ENCODE data around the gene FAM222A.
A peak's percentile ranks its signal among the peaks of the same experiment; 100 is the strongest.

Gene FAM222A

DNA sequence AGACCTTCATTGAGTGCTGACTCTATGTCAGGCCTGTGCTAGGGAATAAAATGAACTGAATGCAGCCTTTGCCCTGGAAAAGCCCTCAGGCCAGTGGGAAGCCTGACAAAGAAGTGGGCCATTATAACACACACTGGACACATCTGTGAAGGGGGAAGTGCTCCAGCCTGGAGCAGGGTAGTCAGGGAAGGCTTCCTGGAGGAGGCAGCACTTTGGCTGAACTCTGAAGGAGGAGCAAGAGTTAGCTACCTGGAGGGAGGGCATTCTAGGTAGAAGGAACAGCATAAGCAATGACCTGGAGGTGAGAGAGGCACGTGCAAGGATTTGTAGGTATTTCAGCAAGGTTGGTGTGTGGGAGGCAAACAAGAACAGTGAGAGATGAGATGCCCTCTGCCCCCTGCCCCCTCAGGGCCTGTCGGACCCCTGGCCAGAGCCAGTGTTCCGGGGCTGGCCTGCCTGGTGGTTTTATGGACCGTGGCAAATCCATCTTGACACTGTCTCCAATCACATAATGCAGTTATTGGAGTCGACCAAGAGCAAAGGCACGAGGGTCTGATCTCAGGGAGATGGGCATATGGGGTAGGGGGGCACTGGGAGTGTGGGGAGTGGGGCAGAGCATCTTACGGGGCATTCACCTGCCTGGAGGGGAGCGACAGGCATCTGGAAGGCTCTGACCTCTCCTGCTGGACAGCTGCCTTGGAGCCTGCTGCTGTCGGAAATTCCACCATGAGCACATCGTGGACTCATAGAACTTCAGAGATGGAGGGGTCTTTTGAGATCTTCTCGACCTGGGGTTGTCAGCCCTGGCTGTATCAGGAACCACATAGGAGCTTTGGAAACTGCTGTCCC, 2.7 kb upstream of the FAM222A start:
- peak; percentile 67 for DNase-seq (ENCODE audit: low read depth)

DNA sequence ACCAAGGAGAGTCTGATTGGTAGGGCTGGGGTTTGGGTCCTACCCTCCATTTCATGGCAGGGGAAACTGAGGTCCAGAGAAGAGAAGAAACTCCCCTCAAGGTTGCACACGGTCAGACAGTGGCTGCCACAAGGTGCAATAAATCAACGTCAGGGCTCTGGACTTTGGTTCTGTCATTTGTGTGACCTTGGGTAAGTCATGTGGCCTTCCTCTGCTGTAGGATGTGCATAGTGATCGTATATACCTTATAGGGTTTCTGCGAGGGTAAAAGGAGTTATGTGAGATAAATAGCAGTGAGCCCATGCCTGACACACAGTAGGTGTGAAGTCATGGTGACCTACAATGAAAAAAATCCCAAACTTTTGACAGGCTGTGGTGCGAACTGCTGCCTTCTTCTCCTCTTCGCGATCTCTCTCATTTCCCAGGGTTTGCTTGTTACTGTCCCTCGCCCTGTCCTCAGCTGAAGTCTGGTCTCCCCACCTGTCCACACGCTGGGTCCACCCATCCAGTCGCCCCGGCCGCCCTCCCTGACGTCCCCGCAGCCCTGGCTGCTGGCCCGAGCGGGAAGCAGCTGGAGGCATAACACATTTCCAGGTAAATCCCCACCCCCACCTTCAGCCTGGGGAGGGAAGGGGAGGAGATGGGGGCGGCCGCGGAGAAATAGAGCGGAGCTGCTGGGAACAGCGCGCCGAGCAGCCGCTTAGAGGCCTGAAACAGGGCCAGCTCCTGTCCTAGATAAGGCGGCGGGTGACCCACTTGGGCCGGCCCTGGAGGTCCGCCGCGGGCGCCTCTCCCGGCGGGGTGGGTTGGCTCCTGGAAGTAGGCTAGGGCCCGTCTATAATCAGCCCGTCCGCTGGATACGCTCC, 1.8 kb upstream of the FAM222A start:
- DNase-seq (ENCODE audit: low read depth), result no peak

DNA sequence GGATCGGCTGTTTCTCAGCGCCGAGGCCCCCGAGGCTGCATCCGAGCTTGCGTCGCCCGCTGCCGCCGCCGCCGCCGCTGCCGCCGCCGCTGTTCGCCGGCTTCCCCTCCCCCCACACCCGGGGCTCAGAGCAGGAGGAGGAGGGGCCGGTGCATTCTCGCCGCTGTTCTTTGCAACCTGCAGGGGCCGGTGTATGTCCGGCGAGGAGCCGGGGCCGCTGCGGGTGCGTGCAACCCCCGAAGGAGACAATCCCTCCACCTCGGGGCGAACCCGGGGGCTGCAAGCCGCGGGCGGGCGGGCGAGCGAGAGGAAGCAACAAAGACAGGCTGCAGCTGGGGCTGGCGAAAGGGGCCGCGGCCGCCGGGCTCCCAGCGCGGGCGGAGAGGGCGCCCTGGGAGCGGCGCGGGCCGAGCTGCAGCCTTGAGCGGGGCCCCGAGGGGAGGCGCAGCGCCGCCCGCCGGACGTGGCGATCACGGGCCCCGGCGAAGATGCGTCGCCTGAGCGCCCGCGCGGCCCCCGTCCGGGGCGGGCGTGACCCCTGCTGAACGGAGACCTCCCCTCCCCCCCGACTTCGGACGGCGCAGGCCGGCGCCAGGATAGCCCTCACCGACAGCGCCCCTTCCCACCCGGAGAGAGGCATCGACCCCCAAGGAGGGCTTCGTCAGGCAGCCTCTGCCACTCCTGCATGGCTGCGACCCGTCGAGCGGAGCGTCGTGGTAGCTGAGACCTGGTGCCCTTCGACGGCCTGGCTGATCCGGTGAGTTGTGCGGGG, 702 bp downstream of the FAM222A start:
- no peak for DNase-seq (ENCODE audit: low read depth)

- no peak for DNase-seq (ENCODE audit: low read depth)
These were observed 1.3 kb downstream of the FAM222A start for GRCh38 chr12:109714913-109715244.

DNA sequence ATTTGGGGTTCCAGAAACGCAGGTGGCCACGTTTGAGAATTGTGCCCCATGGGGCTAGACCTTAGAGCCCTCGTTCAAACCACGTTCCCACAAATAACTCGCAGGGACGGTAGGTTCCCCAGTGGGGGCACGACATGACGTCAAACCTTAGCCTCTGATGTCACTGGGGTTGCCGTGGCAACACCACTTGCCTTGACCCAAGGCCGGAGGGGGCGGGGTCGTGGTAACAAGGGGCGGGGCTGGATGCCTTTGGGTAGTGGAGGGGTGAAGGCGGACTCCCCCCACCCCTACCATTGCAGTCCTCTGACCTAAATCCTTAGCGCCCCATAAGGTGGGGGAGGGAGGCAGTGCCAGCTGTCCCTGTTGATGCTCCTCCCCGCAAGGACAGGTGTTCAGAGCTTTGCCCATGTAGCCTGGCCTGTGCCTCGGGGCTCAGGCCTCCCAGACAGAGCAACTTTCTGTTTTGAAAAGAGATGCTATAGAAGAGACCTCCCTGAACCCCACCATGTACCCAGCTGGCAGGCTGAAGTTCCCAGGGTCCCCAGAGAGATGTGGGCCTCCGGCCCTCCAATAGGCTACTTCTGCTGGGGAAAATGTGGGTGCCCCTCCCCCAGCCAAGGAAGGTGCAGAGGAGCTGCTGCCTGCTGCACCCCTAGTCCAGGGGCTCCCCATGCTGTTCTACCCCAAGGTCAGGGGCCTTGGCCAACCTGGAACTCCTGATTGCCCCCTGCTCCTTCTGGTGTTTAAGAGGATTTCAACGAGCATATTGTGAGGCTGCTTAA, 1.9 kb downstream of the FAM222A start:
- no peak for DNase-seq (ENCODE audit: low read depth)

DNA sequence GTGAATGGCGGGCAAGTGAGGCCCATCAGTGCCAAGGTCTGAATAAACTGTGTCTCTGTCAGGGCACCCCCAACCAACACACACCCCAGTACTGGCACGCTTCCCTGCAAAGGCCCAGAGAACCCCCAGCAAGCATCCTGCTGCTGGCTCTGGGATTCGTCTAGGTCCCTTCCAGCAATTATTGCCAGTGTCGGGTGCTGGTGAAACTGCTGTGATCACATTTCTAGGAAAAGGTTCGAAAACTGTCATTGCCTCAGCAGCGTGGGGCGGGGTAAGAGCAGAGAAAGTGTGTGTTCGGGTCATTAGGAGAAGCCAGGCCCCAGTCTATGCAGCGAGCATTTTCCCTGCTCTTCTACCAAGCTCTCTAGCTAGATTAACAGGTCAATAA, 2.5 kb downstream of the FAM222A start:
- DNase-seq (ENCODE audit: low read depth), result no peak

- no peak for DNase-seq (ENCODE audit: low read depth)
These were observed 3.1 kb downstream of the FAM222A start for GRCh38 chr12:109716512-109717389.

DNA sequence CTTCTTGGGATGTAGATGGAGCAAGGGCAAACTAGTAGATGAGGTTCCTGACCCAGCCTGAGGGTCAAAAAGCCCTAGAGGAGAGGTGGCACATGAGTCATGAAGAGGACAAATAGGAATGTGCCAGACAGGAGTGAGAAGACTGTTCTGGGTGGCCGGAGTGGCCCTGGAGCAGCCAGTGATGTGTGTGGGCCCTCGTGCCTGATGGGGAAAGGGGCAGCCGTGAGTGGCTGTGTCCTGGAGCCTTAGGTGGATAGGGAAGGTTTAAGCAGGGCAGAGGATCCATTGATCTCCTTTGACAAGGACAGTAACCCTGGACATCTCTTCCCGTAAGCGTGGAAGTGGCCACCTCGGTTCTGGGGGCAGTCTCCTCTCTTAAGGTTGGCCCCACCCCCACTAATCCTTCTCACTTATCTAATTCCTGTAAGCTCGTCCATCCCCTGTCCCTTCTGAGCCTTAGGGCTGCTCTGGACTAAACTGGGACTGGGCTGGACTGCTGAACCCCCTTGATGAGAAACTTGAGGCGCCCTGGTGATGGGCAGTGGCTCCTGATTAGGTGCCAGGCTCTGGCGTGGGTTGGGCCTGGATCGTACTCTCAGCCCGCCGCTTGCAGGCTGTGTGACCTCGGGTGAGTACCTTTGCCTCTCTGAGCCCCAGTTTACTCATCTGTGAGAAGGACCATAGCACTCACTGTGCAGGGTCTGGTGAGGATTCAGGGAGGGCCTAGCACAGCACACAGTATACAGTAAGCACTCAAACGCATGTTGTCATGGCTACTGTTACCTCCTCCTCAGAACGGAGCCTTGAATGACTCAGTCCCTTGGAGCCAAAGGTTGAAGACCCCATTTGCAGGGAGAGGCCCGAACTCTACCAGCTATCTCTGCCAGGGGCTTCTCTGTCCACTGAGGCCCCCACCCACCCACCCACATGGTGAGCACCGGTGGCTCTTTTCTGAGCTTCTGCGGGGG, 4.0 kb downstream of the FAM222A start:
- no peak for DNase-seq (ENCODE audit: low read depth)

DNA sequence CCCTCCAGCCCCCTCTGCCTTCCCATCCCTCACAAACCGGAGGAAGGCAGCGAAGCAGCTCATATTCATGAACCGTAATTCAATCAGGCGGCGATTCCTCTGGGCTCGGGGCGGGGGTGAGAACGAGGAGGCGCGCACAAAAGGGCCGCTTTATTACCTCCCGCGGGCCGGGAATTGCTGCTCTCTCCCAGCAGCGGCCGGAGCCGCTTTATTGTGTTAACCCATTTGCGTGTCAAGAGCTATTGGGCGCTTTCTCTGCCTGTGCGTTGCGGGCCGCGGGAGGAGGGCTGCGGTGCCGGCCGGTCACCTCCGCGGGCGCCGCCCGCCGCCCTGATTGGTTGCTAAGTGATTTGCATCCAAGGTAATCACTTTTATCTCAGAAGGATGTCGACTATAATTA, 4.8 kb downstream of the FAM222A start:
- DNase-seq (ENCODE audit: low read depth), result no peak

GRCh38 chr12:109719123-109720022, 5.7 kb downstream of the FAM222A start:
- no peak for DNase-seq (ENCODE audit: low read depth)

GRCh38 chr12:109720152-109720856, 6.7 kb downstream of the FAM222A start:
- no peak for DNase-seq (ENCODE audit: low read depth)

GRCh38 chr12:109720857-109721189, 7.2 kb downstream of the FAM222A start:
- no peak for DNase-seq (ENCODE audit: low read depth)

GRCh38 chr12:109721276-109721675, 7.7 kb downstream of the FAM222A start:
- DNase-seq (ENCODE audit: low read depth), result no peak

GRCh38 chr12:109722022-109722720, 8.5 kb downstream of the FAM222A start:
- DNase-seq (ENCODE audit: low read depth), result no peak

DNA sequence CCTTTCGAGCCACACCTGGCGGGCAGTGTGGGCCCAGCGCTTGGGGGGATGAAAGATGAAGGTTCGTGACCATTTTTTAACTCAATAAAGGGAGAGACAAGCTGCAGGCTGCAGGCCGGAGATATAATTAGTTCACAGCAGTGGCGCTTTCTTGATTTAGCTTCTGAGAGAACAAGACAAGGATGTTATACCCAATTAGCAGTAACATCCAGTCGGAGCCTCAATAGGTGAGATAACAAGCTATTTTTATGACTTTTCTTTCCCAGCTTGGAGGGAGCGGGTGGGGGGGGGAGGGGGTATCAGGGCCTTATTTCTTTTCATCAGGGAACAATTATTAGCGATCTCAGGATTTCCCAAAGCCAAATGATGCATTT, 9.1 kb downstream of the FAM222A start:
- no peak for DNase-seq (ENCODE audit: low read depth)

DNA sequence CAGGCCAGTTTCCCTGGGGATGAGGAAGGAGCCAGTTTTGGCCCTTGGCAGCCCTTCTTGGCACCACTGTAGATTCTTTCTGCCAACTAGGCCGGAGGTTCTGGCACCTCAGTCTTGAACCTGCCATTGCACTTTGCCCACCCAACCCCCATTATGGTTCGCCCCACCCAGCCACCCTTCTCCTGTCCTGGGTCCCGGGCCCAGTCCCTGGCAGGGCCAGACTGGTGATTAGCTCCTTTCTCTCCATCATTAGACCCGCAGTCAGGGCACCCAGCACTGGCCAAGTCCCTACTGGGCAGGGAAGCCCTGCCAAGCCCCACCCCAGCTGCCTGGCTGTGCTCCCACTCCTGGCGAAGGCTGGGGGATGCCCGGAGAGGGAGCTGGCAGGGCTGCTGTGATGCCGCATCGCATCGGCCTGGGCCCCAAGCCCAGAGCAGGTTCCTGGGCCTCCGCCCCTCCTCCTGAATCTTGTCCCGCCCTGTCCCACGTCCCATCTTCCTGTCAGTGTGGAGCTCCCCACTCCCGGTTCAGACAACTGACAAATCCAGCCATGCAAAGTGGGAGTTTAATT, 9.8 kb downstream of the FAM222A start:
- DNase-seq (ENCODE audit: low read depth), result no peak

DNA sequence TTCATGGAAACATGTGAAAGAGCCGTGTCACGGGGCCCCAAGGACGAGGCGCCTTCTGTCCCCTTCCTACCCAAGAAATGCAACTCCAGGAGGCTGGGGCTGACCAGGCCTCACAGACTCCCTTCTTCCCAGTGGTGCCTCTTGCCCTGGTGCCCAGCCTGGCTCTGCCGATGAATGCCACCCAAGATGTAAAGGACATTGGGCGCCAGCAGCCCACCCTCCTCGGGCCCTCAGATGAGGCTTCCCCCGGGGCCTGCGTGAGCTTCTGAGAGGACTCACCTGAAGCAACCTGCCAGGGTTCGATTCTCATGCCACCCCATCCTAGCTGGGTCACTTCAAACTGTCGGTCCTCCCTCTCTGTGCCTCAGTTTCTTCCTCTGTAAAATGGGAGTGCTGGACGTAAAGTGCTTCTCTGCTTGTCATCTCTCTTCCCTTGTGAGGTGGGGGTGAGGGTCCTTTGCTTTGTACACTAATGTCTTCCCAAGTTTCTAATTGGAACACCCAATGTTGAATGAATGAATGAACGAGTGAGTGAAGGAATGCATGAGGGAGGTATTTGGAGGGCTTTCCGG, 10.8 kb downstream of the FAM222A start:
- no peak for DNase-seq (ENCODE audit: low read depth)

Data from stromal cell of bone marrow (primary cell).